ENCODE results near the gene KDELR1.
A peak's percentile ranks its signal among the peaks of the same experiment; 100 is the strongest.
"Not testable (repeated sequence)": the region's sequence is repeated elsewhere in the genome, so short reads cannot be mapped to it uniquely, and the experiment has no call there.

Gene KDELR1

DNA sequence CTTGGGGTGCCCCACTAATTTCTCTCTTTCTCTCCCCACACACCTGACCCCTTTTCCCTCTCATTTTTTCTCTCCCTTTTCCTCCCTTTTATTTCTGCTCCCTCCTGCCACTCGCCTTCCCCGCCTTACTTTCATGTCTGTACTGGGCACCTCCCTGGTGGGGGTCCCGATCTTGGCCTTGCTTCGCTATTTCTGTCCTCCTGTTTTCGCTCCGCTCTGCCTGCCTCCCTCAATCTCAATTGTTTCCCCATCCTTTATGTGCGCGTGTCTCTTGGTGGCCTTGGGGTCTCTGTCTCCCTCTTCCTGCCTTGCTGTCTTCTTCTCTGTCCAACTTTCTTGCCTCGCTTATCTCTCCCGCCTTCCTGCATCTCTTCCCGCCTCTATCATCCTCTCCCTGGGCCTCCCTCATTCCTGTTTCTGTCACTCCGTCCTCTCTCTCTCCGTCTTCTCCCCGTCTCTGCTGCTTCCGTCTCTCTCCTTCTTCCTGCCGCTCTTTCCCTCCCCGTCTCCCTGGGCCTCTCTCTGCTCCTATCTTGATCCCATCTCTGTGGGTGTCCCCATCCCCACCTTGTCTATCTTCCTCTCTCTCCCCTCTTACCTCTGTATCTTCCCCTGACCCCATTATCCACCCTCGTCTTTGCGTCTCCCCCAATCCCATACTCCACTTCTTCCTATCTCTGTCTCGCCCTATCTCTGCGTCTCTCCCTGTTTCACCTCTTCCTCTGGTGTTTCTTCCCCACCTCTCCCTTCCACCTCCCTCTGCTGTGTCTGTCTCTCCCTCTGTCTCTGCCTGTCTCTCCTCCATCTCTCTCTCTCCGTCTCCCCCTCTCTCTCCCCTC lies 6.1 kb upstream of the KDELR1 start:
- no peak for DNase-seq (ENCODE audit: low read depth)

DNA sequence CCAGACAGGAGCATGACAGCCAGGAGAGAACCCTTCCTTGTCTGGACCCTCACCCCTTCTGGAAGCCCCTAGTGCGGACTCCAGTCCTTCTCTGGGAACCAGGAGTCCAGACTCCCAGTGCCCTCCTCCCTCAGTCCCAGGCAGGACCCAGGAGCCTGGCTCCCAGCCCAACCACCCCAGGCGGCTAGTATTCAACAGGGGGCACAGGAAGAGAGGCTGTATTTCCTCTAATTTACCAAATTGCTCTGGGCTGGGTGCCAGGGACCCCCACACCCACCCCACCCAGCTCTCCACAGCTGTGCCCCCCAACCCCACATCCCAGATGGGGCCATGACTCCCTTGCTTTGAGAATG lies 5.4 kb upstream of the KDELR1 start:
- DNase-seq (ENCODE audit: low read depth) = no peak

DNA sequence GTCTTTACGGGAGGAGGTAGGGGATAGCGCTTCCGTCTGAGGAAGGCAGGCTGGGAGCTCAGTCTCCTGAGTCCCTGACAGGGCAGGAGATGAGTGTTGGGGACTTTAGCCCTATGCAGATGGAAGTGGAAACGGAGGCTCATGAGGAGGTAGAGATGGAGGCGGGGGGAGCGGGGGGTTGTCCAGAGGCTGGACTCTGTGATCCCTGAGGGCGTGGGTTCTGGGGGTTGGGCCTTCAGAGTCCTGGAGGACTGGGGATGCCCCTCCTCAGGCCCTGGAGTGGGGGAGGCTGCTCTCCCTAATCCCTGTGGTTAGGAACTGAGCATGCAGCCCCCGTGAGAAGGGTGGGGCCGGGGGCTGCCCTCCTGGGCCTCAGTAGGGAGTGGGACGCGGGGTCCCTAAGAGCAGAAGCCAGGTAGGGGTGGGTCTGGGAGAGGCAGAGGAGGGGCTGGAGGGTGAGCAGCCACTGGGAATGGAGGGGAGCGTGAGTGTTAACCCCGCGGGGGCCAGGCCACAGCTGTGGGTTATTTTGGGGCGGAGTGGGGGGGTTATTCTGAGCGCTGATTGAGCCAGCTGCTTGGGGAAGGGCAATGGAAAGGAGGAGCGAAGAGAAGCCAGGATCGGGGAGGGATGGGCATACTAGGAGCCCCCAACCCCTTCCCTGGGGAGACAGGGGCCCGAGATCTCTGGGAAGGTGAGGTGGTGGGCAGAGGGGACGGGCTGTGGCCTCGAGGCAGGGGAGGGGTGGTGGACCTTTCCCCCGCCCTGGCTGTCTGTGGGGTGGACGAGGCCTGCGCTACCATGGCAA lies 4.9 kb upstream of the KDELR1 start:
- no peak for DNase-seq (ENCODE audit: low read depth)

DNA sequence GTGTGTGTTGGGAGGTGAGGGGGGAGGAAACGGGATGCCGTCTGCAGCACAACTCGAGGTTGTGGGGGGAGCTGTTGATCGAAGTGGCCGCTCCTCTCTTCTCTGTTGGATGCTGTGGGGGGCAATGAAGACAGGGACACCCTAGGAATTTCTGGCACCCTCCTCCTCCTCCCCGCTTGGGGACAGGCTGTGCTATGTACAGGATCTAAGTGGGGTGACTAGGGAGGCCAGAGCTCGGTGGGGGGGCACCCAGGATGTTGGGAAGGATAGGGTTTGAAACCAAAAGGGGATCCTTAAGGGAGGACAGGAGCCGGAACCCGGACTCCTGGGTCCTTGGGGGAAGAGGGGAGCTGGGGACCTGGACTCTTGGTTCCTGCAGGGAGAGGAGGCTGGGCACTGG lies 4.1 kb upstream of the KDELR1 start:
- DNase-seq (ENCODE audit: low read depth) = no peak

DNA sequence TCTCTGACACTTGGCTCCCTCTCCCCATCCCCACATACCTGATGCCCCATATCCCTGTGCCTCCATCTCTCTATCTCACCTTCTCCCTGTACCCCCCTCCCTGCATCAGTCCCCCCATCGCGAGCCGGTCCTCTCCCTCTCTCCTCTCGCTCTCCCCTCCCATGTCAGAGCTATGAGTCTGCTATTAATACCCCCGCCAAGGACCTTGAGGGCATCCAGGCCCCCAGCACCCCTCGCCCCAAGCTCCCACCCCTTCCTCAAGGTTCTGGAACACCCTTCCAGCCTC lies 3.8 kb upstream of the KDELR1 start:
- DNase-seq (ENCODE audit: low read depth) = no peak

DNA sequence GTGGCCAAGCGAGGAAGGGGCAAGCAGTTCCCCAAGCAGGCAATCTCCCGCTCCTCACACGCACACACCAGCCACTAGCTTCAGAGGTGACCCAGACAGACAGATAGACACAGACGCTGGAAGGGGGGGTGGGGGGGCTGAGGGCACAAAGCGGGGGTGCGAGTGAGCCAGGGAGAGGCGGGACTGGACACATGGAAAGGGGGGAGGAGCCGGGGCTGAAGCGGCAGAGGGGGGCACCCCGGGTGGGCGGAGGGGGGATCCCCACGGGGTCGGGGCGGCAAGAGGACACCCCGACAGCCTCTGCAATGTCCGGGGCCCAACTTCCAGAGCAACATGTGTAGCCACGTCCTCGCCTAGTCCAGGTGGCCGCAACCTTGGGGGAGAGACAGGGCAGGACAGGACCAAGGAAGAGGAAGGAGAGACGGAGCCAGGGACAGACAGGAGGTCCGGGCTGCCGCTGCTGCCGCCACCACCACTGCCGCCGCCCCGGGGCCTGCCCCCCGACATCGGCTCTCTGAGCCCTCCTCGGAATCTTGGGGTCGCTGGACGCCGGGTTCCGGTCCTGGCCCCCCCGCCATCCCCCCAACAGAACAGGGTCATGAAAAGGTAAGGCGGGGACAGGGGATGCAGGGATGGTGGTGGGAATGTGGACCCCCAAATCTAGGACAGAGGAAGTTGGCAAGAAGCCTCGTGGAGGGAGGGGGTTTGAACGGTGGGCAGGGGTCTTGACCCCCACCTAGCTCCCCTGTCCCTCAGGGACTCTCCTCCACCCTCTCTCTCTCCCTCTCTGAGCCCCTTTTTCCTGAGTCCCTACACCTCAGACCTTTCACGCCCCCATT lies 3.2 kb upstream of the KDELR1 start:
- no peak for DNase-seq (ENCODE audit: low read depth)

DNA sequence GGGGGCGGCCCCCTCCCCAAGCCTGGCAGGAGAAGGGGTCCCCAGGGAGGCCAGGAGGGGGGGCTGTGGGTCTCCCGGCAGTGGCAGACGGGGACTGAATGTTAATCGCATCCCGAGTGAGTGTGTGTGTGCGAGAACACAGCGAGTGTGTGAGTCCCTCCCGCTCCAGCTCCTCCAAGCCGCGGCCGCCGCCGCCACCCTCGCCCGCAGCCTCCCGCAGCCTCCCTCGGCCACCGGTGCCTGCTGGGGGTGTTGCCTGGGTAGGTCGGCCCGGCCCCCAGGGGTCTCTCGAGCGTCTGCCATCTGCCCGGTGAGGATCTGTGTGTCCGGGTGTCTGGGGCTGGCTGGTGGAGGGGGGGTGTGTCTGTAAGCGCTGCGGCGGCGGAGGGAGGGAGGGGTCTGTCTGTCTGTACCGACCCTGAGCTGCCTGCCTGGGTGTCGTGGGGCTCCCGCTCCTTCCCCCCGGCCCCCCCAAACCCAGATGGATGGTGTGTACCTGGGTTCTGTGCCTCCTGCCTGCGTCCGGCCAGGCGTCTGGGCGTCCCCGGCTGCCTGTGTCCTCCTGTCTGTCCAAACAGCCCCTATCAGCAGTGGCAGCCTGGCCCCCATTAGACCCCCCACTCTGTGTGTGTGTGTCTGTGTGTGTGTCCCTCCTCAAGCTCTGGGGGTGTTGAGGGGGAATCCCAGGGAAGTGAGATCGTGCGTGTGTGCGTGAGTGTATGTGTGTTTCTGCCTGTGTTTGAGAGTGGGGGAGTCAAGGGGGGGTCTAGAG lies 2.4 kb upstream of the KDELR1 start, which contains the start of gene GRIN2D:
GRIN2D (plus strand) TSS at position 110 of the 772 bp plus-strand sequence. CDS start 4,725 bp downstream, outside the sequence.
- no peak for DNase-seq (ENCODE audit: low read depth)

DNA sequence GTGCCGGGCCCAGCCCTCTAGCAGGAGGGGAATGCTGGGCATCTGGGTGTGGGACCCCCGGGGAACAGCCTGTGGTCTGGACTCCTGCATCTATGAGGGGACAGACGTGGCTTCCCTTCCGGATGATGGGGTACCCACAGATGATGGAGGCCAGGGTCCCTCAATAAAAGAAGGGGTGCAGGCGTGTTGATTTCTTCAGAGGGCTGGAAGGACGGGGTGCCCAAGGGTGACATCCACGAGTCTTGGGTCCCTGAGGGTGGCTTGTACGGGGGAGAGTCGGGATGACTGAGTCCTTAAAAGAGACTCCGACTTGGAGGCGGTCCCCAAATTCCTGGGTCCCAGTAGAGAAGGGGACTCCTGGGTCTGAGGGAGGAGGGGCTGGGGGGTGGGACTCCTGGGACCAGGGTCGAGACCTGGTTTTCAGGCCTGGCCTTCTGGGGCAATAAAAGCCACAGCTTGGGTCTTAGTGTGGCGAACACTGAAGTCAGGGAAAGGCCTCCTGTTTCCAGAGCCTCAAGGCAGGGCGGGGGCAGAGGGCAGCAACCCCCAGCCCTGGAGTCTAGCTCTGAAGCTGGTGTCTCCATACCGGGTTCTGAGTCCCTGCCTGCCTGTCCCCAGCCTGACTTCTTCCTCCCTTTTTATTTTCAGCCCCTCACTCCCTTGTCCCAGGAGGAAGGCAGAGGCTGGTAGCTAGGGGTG lies 1.7 kb upstream of the KDELR1 start:
- no peak for DNase-seq (ENCODE audit: low read depth)

DNA sequence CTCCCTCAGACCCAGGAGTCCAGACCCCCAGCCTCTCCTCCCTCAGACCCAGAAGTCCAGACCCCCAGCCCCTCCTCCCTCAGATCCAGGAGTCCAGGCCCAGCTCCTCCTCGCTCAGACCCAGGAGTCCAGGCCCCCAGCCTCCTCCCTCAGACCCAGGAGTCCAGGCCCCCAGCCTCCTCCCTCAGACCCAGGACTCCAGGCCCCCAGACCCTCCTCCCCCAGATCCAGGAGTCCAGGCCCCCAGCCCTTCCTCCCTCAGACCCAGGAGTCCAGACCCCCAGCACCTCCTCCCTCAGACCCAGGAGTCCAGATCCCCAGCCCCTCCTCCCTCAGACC lies 624 bp upstream of the KDELR1 start:
- not testable (repeated sequence) for DNase-seq (ENCODE audit: low read depth)

DNA sequence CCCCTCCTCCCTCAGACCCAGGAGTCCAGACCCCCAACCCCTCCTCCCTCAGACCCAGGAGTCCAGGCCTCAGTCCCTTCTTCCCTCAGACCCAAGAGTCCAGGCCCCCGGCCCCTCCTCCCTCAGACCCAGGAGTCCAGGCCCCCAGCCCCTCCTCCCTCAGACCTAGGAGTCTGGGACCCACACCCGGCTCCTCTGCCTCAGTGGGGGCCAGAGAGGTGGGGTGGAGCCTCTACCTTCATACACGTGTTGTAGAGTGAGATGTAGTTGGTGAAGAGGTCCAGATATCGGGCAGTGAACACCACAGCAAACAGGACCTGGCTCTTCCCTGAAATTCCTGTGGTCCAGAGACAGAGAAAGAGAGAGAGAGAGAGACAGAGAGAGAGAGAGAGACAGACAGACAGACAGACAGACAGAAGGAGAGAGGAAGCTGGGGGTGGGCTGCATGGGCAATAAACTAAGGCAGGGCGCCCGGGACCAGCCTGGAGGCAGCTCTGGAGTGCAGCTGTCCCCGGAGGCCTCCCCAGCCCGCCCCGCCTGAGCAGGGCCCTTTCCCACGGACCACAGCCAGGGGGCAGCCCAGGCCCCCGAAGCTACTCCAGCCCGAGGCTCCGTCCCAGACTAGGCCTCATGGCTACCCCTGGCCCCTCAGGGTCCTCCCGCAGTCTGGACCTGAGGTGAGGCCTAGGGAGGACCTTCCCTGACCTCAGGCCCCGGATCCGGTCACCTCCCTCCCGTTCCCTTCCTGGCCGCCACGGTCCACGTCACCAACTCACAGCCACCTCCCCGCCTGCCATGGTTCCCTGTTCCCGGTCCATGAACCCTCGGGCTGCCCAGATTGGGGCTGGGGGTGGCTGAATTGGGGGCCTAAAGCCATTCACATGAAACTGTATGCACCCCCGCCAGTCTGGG lies 907 bp downstream of the KDELR1 start:
- peak; percentile 60 for DNase-seq (ENCODE audit: low read depth)

DNA sequence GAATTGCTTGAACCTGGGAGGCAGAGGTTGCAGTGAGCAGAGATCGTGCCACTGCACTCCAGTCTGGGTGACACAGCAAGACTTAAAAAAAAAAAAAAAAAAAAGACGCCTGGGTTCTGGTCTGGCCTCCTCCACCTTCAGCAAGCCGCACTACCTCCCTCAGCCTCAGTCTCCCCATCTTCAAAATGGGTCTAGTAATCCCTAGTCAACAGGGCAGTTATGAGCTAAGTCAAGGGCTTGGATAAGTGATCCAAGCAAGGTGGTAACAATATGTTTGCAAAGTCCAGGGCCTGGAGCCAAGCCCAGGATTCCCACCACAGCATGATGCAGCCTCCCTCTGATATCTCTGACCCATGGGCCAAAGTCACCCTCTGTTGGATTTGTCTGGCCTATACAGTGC lies 4.4 kb downstream of the KDELR1 start:
- no peak for DNase-seq (ENCODE audit: low read depth)

DNA sequence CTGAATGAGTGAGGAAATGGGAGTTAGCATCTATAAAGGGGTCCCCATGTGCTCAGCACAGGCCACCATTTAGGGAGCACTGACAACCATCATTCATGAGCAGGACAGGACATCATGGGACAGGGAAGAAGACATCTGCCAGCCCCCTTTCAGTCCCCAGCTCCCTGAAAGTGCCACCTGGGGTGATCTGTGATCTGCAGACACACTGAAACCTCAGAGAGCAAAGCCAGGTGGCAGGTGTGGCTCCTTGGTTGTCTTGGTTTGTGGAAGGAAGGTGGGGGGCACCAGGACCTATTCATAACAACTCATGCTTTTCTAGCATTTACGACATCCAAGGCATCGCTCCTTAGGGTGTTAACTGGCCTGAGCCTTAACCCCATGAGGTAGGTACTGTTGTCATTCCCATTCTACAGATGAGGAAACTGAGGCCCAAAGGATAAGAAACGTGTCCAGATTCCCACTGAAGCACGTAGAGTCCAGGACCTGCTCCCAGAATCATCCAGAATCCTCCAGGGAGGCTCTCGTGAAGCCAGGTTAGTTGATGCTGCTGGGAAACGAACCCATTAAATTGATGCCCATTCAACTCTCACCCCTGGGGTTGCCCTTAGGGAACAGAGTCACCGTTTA lies 5.8 kb downstream of the KDELR1 start:
- no peak for DNase-seq (ENCODE audit: low read depth)

DNA sequence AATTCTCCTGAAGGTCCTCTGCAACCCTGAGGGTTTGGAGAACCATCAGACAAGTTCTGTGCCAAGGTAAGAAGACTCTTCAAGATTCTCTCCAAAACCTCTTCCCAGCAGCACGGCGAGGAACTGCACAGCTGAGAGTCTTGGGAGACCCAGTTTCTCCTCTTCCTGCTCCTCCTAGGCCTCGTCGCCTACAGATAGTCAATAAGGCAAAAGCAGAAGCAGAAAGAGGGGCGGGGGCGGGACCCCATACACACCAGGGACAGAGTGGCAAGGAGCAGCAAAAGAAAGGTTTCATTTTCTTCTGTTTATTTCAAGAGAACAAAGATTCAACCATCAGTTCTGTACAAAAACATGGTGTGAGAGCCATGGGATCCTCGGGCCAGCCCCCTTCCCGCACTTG lies 9.1 kb downstream of the KDELR1 start:
- no peak for DNase-seq (ENCODE audit: low read depth)

DNA sequence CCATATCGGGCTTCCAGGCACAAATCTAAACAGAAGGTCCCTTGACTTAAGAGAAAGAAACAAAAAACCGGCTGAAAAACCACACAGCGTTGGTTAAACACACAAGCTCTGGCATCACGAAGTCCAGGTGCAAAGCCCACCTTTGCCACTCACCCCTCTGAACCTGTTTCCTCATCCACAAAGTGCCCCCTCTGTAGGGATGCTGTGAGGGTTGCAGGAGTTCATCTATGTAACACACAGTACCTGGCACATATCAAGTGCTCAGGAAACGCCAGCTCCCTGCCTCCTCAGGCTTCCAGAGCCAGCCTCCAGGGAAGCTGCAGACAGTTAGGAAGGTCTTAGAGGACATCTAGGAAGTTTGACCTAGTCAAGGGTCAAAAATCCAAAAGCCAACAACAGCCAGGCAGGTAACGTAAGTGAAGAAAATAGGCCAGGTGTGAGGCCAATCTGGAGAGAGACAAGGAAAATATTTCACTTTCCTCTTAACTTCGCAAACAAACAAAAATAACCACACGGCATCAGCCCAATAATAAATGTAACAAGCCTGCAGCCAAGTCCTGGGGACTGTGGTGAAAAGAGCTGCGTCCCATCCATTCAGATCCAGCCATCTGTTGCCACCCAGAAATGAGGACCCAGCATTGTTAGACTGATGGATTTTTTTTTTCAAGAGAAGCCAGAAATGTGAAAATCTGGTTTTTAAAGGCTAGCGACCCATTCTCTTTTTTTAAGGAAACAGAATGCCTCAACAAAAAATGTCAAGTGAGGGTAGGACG lies 10.0 kb downstream of the KDELR1 start:
- DNase-seq (ENCODE audit: low read depth) = no peak

DNA sequence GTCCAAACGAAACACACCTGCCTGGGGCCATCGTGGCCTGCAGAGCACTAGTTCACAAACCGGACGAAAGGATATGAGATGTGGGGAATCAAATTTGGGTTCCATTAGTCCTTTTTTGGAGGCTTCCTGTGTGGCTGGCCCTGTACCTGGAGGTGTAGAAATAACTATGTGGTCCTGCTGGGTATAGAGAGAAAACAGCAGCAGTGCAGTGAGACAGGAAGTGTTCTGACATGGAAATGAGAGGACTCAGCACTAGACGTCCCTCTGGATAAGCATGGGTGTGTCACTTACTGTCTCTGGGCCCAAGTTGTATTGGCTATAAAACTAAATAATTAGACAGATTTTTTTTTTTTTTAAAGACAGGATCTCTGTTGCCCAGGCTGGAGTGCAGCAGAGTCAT lies 12.3 kb downstream of the KDELR1 start:
- DNase-seq (ENCODE audit: low read depth) = no peak

DNA sequence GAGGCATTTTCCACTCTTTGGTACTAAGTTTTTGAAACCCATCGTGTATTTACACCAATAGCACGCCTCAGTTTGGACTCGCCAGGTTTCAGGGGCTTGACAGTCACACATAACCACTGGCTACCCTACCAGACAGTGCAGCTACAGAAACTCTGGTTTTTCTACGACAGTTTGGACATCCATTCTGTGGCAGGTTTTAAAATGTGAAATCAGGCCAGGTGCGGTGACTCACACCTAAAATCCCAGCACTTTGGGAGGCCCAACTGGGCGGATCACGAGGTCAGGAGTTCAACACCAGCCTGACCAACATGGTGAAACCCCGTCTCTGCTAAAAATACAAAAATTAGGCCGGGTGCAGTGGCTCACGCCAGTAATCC lies 13.2 kb downstream of the KDELR1 start:
- DNase-seq (ENCODE audit: low read depth) = no peak

DNA sequence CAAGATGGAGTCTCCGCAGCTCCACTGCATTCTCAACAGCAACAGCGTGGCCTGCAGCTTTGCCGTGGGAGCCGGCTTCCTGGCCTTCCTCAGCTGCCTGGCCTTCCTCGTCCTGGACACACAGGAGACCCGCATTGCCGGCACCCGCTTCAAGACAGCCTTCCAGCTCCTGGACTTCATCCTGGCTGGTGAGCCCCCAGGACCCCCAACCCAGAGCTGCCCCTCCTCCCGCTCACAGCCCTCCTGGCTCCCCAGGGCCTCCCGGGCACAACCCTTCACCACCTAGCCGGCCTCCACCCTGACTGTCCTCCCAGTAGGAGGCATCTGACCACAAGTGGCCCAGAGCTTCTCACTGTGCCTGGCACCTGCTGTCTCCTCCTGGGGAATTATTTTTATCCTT lies 17.8 kb downstream of the KDELR1 start:
- no peak for DNase-seq (ENCODE audit: low read depth)

DNA sequence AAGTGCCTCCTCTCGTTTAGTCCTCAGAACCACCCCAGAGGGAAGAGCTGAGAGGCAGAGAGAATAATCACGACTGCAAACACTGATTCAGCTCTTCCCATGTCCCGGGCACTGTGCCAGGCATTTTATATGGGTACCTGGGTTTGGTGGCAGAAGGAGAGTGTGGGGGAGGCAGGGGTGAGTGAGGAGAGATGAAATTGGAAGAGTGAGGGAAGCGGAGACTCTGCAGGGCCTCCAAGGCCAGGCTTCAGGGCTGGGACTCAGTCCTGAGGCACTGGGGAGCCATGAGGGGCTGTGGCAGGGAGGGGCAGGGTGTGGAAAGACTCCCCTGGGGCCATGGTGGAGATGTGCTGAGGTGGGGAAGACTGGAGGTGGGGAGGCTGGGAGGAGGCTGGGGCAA lies 18.4 kb downstream of the KDELR1 start:
- DNase-seq (ENCODE audit: low read depth) = no peak

DNA sequence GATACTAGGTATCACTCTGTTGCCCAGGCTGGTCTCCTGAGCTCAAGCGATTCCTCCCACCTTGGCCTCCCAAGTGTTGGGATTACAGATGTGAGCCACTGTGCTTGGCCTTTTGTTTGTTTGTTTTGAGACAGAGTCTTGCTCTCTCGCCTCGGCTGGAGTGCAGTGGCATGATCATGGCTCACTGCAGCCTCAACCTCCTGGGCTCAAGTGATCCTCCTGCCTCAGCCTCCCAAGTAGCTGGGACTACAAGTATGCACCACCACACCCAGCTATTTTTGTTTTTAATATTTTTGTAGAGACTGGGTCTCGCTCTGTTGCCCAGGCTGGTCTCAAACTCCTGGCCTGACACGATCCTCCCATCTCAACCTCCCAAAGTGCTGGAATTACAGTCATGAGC lies 19.6 kb downstream of the KDELR1 start:
- DNase-seq (ENCODE audit: low read depth) = not testable (repeated sequence)
